Osteoblast (primary cell): Measurements from ENCODE around the gene TMEM37. TPM values are rescaled to one million over a fixed set of nuclear protein-coding genes. Genes with fewer than 3 reads are reported as not detected.
A peak's percentile ranks its signal among the peaks of the same experiment; 100 is the strongest.

Experiments
- DNase-seq: peaks from one replicate; pipeline ENCODE4 v3.0.0; 2011; ENCODE audit warnings: low spot score, mixed read lengths; ENCODE audit not compliant: insufficient read length; ENCODE audit errors: missing footprints
- H2AFZ ChIP-seq: 2 replicates; pipeline ENCODE4 v1.6.0; 2011; ENCODE audit warnings: mild to moderate bottlenecking, low read length
- H3K27ac ChIP-seq: 2 replicates; pipeline ENCODE4 v1.5.1; 2011; ENCODE audit warnings: mild to moderate bottlenecking, low read depth, low read length, moderate library complexity
- H3K27me3 ChIP-seq: 2 replicates; pipeline ENCODE4 v1.6.0; 2012; ENCODE audit warnings: mild to moderate bottlenecking, control low read depth, inconsistent platforms, low read length, moderate library complexity; ENCODE audit not compliant: insufficient read depth
- H3K36me3 ChIP-seq: 2 replicates; pipeline ENCODE4 v1.5.1; 2011; ENCODE audit warnings: mild to moderate bottlenecking, low read length, control low read depth, moderate library complexity; ENCODE audit not compliant: insufficient read depth
- H3K4me1 ChIP-seq: 2 replicates; pipeline ENCODE4 v1.5.1; 2011; ENCODE audit warnings: mild to moderate bottlenecking, low read length, control low read depth, moderate library complexity; ENCODE audit not compliant: insufficient read depth
- H3K4me2 ChIP-seq: 2 replicates; pipeline ENCODE4 v1.6.0; 2011; ENCODE audit warnings: mild to moderate bottlenecking, low read length; ENCODE audit not compliant: insufficient read depth
- H3K4me3 ChIP-seq: fragments of 200-600 bp; sonication (generic); 3 replicates; pipeline ENCODE4 v1.5.1; 2012; ENCODE audit warnings: mild to moderate bottlenecking, low read length, inconsistent platforms; ENCODE audit not compliant: insufficient read depth
- H3K79me2 ChIP-seq: 2 replicates; pipeline ENCODE4 v1.6.0; 2012; ENCODE audit warnings: mild to moderate bottlenecking, low read length, control low read depth, inconsistent platforms; ENCODE audit not compliant: insufficient read depth
- H3K9me3 ChIP-seq: 2 replicates; pipeline ENCODE4 v1.5.1; 2011; ENCODE audit warnings: low read depth, low read length, control low read depth
- H4K20me1 ChIP-seq: 2 replicates; pipeline ENCODE4 v1.6.0; 2012; ENCODE audit warnings: mild to moderate bottlenecking, low read length, control low read depth; ENCODE audit not compliant: insufficient read depth
- CTCF ChIP-seq: IDR thresholded peaks from 2 replicates; pipeline ENCODE4 v1.5.1; 2011; ENCODE audit warnings: mild to moderate bottlenecking, low read depth, low read length, moderate library complexity; ENCODE audit errors: extremely low read depth
- total RNA-seq: library from RNA; depleted of rRNA; stranded (reverse); fragments of >200 nt; gene quantifications from 2 replicates; pipeline ENCODE4 v1.2.3, GENCODE V29; 2012

Gene TMEM37
- total RNA-seq, 1 donor = 1.1 TPM

GRCh38 chr2:119476301-119477112, 44.9 kb downstream of the TMEM37 start:
- no peak overlapping the region for H3K27ac ChIP-seq
- TF ChIP-seq CTCF = peak; percentile 80
- no peak overlapping the region for H2AFZ ChIP-seq
- DNase-seq = peak; percentile 91
- H3K9me3 ChIP-seq = no peaks in the 10 kb centered on the region
- no peaks in the 10 kb centered on the region for H3K4me1 ChIP-seq
- no peaks in the 10 kb centered on the region for H3K36me3 ChIP-seq
- peaks cover 8% of the 10 kb centered on the region for H3K27me3 ChIP-seq
- no peak overlapping the region for H3K4me3 ChIP-seq
- no peaks in the 10 kb centered on the region for H4K20me1 ChIP-seq
- H3K4me2 ChIP-seq = no peak overlapping the region
- no peaks in the 10 kb centered on the region for H3K79me2 ChIP-seq

GRCh38 chr2:119477113-119477505, 45.5 kb downstream of the TMEM37 start:
- Histone ChIP-seq H3K36me3 (no peaks in the 10 kb centered on the region), H2AFZ (no peak overlapping the region), H3K27ac (no peak overlapping the region), H3K9me3 (no peaks in the 10 kb centered on the region), H4K20me1 (no peaks in the 10 kb centered on the region), H3K79me2 (no peaks in the 10 kb centered on the region), H3K4me3 (no peak overlapping the region), H3K27me3 (peaks cover 8% of the 10 kb centered on the region), H3K4me1 (no peaks in the 10 kb centered on the region), H3K4me2 (no peak overlapping the region)
- DNase-seq = no peak
- no peak for TF ChIP-seq CTCF

GRCh38 chr2:119478188-119478977, 46.7 kb downstream of the TMEM37 start:
- no peaks in the 10 kb centered on the region for H3K36me3 ChIP-seq
- peaks cover 10% of the 10 kb centered on the region for H3K27me3 ChIP-seq
- no peaks in the 10 kb centered on the region for H3K9me3 ChIP-seq
- H4K20me1 ChIP-seq = no peaks in the 10 kb centered on the region
- peak; percentile 29 for DNase-seq
- no peaks in the 10 kb centered on the region for H3K4me1 ChIP-seq
- H2AFZ ChIP-seq = no peak overlapping the region
- H3K79me2 ChIP-seq = no peaks in the 10 kb centered on the region
- no peak overlapping the region for H3K4me2 ChIP-seq
- H3K27ac ChIP-seq = no peak overlapping the region
- no peak for TF ChIP-seq CTCF
- no peak overlapping the region for H3K4me3 ChIP-seq

- H4K20me1 ChIP-seq = no peaks in the 10 kb centered on the region
- no peak overlapping the region for H2AFZ ChIP-seq
- no peaks in the 10 kb centered on the region for H3K9me3 ChIP-seq
These were observed 47.3 kb downstream of the TMEM37 start for GRCh38 chr2:119478978-119479295.

More at GRCh38 chr2:119478978-119479295, 47.3 kb downstream of the TMEM37 start:
- no peaks in the 10 kb centered on the region for H3K79me2 ChIP-seq
- peak; percentile 48 for DNase-seq
- no peak overlapping the region for H3K27ac ChIP-seq
- H3K4me3 ChIP-seq = no peak overlapping the region
- TF ChIP-seq CTCF = no peak
- H3K36me3 ChIP-seq = no peaks in the 10 kb centered on the region
- no peaks in the 10 kb centered on the region for H3K4me1 ChIP-seq
- no peak overlapping the region for H3K4me2 ChIP-seq
- peaks cover 13% of the 10 kb centered on the region for H3K27me3 ChIP-seq
